HEK293T (cell line): Measurements from ENCODE around the gene MALSU1.

Experiments used
- FOXA1 ChIP-seq: fragments of 450-650 bp; IDR thresholded peaks from 2 replicates; pipeline ENCODE4 v1.6.1; 2016; ENCODE audit warnings: mild to moderate bottlenecking
- FOXM1 ChIP-seq: fragments of 450-650 bp; IDR thresholded peaks from 2 replicates; pipeline ENCODE4 v1.6.1; 2017; ENCODE audit warnings: mild to moderate bottlenecking, borderline replicate concordance
- HDGF ChIP-seq: fragments of 450-650 bp; IDR thresholded peaks from 2 replicates; pipeline ENCODE4 v1.6.1; 2017; ENCODE audit warnings: antibody characterized with exemption, borderline replicate concordance
- L3MBTL2 ChIP-seq: fragments of 450-650 bp; conservative IDR thresholded peaks from 2 replicates; pipeline ENCODE4 v1.6.1; 2016; ENCODE audit warnings: mild to moderate bottlenecking
- NFRKB ChIP-seq: fragments of 450-650 bp; IDR thresholded peaks from 2 replicates; pipeline ENCODE4 v1.6.1; 2016; ENCODE audit warnings: mild to moderate bottlenecking, moderate library complexity
- SP1 ChIP-seq: fragments of 450-650 bp; IDR thresholded peaks from 2 replicates; pipeline ENCODE4 v1.6.1; 2017
- SUZ12 ChIP-seq: fragments of 450-650 bp; IDR thresholded peaks from 2 replicates; pipeline ENCODE4 v1.6.1; 2016; ENCODE audit warnings: mild to moderate bottlenecking
- TARDBP ChIP-seq: fragments of 450-650 bp; IDR thresholded peaks from 2 replicates; pipeline ENCODE4 v1.6.1; 2016
- TF ChIP-seq, protein P1 (sequence below): fragments of 450-650 bp; IDR thresholded peaks from 2 replicates; pipeline ENCODE4 v1.6.1; 2016

DNA sequence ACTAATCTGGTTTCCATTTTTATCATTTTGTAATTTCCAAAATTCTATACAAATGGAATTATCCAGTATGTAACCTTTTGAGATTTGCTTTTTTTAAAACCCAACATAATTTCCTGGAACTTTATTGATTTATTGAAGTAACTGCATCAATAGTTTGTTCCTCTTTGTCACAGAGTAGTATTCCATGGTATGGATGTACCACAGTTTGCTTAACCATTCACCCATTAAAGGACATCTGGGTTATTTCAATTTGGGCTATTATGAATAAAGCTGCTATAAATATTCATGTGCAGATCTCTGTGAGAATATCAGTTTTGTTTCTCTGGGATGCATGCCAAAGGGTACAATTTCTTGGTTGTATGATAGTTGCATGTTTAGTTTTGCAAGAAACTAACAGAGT is 49.7 kb upstream of the MALSU1 start:
- TF ChIP-seq SP1 (no peak), SUZ12 (no peak), FOXM1 (no peak), NFRKB (no peak), HDGF (no peak), TARDBP (no peak), L3MBTL2 (no peak), FOXA1 (no peak)
- TF ChIP-seq, protein P1, sequence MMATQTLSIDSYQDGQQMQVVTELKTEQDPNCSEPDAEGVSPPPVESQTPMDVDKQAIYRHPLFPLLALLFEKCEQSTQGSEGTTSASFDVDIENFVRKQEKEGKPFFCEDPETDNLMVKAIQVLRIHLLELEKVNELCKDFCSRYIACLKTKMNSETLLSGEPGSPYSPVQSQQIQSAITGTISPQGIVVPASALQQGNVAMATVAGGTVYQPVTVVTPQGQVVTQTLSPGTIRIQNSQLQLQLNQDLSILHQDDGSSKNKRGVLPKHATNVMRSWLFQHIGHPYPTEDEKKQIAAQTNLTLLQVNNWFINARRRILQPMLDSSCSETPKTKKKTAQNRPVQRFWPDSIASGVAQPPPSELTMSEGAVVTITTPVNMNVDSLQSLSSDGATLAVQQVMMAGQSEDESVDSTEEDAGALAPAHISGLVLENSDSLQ, result no peak
